OCI-LY7 (cell line): ENCODE results near the gene NSMCE1.

Source experiments
- EZH2phosphoT487 ChIP-seq: fragments of 200-600 bp; sonication (generic); IDR thresholded peaks from 2 replicates; pipeline ENCODE4 v1.6.1; 2018; ENCODE audit warnings: low read depth, borderline replicate concordance, mild to moderate bottlenecking, mixed run types, antibody characterized with exemption, low read length, moderate library complexity, mixed read lengths
- TF ChIP-seq, protein P1 (sequence below): fragments of 200-600 bp; sonication (generic); conservative IDR thresholded peaks from 2 replicates; pipeline ENCODE4 v1.5.1; 2014; ENCODE audit warnings: mild to moderate bottlenecking, antibody characterized with exemption, low read length, moderate library complexity, mixed read lengths

DNA sequence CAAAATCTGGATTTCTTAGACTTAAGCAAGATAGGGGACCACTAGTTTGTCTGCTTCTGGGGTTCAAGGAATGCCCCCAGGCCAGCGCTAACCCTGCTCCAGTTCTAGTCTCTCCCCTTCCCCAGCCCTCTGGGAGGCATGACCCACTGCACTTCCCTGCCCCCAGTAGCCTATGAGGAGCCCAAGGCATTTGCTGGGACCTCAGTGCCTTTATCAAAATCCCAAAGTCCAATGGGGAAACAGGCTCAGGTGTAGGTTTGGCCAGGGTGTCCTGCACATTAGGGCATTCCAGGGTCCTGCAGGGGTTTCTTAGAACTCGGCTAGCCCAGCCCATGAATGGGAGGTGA is 46.4 kb upstream of the NSMCE1 start:
- TF ChIP-seq, protein P1, sequence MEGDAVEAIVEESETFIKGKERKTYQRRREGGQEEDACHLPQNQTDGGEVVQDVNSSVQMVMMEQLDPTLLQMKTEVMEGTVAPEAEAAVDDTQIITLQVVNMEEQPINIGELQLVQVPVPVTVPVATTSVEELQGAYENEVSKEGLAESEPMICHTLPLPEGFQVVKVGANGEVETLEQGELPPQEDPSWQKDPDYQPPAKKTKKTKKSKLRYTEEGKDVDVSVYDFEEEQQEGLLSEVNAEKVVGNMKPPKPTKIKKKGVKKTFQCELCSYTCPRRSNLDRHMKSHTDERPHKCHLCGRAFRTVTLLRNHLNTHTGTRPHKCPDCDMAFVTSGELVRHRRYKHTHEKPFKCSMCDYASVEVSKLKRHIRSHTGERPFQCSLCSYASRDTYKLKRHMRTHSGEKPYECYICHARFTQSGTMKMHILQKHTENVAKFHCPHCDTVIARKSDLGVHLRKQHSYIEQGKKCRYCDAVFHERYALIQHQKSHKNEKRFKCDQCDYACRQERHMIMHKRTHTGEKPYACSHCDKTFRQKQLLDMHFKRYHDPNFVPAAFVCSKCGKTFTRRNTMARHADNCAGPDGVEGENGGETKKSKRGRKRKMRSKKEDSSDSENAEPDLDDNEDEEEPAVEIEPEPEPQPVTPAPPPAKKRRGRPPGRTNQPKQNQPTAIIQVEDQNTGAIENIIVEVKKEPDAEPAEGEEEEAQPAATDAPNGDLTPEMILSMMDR = no peak
- TF ChIP-seq EZH2phosphoT487 = no peak
